ENCODE data around the gene LAMB3. TPM values are rescaled to one million over a fixed set of nuclear protein-coding genes. Genes with fewer than 3 reads are reported as not detected.

Gene LAMB3
- total and polyA plus RNA-seq, 10 of the 15 experiments (the other 5 are each of a cell fraction or from before 2014, with no cell fraction given) = 0.04 to 1.8 (median 0.10) TPM; not detected in 1

DNA sequence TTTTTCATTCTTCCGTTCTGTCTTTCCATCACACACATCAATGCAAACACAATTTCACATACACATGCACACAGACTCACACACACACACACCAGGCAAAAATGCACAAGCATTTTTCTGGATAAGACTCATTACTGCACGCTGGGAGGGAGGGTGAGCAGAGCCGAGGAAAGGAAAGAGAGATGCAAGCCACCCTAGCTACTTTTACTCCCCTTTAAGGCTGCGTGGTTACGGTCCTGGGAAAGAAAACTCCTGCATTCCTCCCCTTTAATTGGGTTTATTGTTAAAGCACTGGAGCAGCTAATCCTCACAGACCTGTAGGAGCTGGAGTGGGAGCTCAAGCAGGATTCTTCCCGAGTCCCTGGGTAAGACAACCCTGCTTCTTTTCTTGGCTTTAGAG lies 68.8 kb downstream of the LAMB3 start, which contains the start of gene CAMK1G:
TSS of gene CAMK1G (plus strand) at position 307 of the 400 bp plus-strand sequence. CDS start 11,270 bp downstream, outside the sequence.
- Histone ChIP-seq H3K9ac (ENCODE audit: control insufficient read depth, insufficient read depth, low read length) (no peak within 1 kb of the TSS), H3K9me3 (replicated peaks; ENCODE audit: control insufficient read depth, insufficient read depth, low read length) (no peaks in the 10 kb centered on the region; the same call in 2 of the 3 replicates), H3K27ac (ENCODE audit: control insufficient read depth, insufficient read depth) (no peak within 1 kb of the TSS), H3K79me2 (ENCODE audit: control insufficient read depth, insufficient read depth, low read length) (no peaks in the 10 kb centered on the region), H3K27me3 (replicated peaks in 1 of 2; ENCODE audit: control insufficient read depth in 2 of 2, insufficient read depth in 2 of 2, low read length in 1 of 2) (peaks cover 6 to 7% of the 10 kb centered on the region in 2 experiments), H3K4me1 (ENCODE audit: control insufficient read depth, insufficient read depth, low read length) (no peaks in the 10 kb centered on the region), H2AFZ (ENCODE audit: control insufficient read depth, low read depth, low read length) (no peak within 1 kb of the TSS), H3K4me3 (no peak within 1 kb of the TSS), H3K36me3 (ENCODE audit: control insufficient read depth in 2 of 2, insufficient read depth in 2 of 2, low read length in 1 of 2) (no peaks in the 10 kb centered on the region), H3K4me2 (ENCODE audit: control insufficient read depth, insufficient read depth) (no peak within 1 kb of the TSS), H4K20me1 (ENCODE audit: control insufficient read depth, insufficient read depth) (no peaks in the 10 kb centered on the region)
- in situ Hi-C loops (cut with MboI) (no loop called here), intact Hi-C loops (cut with micrococcal nuclease; ENCODE audit: unreplicated experiment) (no loop called here)
- CTCF ChIA-PET = interaction anchor here (0.5 to 24.2 kb wide), 7 partner anchors 14 to 165 kb away, joined by 3 to 307 read pairs (median 5); no protein-coding TSS in a partner anchor
- RAD21 ChIA-PET (ENCODE audit: unreplicated experiment) = interaction anchor here (0.5 kb wide), 1 partner anchor 17 kb away, joined by 3 read pairs; no protein-coding TSS in a partner anchor
- SMC1A ChIA-PET (ENCODE audit: uncharacterized antibody, unreplicated experiment) = interaction anchor here (1.0 to 1.3 kb wide), 4 partner anchors 7 to 32 kb away, joined by 3 to 4 read pairs (median 3); no protein-coding TSS in a partner anchor
- DNase-seq (ENCODE audit: low read depth, low spot score) = no peak
- TF ChIP-seq STAT3 (IDR thresholded peaks at IDR 0.05; ENCODE audit: low read depth, low read length) (no peak), SMC3 (IDR thresholded peaks at IDR 0.05; ENCODE audit: borderline replicate concordance, low read length) (no peak), POLR2AphosphoS2 (IDR thresholded peaks at IDR 0.05; ENCODE audit: low read depth, low read length) (no peak), SMAD5 (IDR thresholded peaks at IDR 0.05; ENCODE audit: low read depth) (no peak), CHD1 (IDR thresholded peaks at IDR 0.05; ENCODE audit: low read depth, low read length) (no peak), HDGF (IDR thresholded peaks at IDR 0.05) (no peak), ATF7 (IDR thresholded peaks at IDR 0.05; ENCODE audit: low read depth) (no peak), ZNF274 (IDR thresholded peaks at IDR 0.05; ENCODE audit: insufficient read depth, insufficient read length) (no peak), RELA (IDR thresholded peaks at IDR 0.05; ENCODE audit: borderline replicate concordance, partially characterized antibody) (no peak), KAT2A (conservative IDR thresholded peaks at IDR 0.05; ENCODE audit: control insufficient read depth, low read depth, low read length) (no peak), MYB (IDR thresholded peaks at IDR 0.05; ENCODE audit: borderline replicate concordance, low read depth, low read length) (no peak), RCOR1 (conservative IDR thresholded peaks at IDR 0.05; ENCODE audit: low read depth, low read length) (no peak)
- TF ChIP-seq, protein P1, sequence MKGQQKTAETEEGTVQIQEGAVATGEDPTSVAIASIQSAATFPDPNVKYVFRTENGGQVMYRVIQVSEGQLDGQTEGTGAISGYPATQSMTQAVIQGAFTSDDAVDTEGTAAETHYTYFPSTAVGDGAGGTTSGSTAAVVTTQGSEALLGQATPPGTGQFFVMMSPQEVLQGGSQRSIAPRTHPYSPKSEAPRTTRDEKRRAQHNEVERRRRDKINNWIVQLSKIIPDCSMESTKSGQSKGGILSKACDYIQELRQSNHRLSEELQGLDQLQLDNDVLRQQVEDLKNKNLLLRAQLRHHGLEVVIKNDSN (IDR thresholded peaks at IDR 0.05; ENCODE audit: borderline replicate concordance, extremely low read length, insufficient read depth, low read depth, low read length) = no peak
- TF ChIP-seq, protein P2, sequence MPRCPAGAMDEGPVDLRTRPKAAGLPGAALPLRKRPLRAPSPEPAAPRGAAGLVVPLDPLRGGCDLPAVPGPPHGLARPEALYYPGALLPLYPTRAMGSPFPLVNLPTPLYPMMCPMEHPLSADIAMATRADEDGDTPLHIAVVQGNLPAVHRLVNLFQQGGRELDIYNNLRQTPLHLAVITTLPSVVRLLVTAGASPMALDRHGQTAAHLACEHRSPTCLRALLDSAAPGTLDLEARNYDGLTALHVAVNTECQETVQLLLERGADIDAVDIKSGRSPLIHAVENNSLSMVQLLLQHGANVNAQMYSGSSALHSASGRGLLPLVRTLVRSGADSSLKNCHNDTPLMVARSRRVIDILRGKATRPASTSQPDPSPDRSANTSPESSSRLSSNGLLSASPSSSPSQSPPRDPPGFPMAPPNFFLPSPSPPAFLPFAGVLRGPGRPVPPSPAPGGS (IDR thresholded peaks at IDR 0.05; ENCODE audit: borderline replicate concordance, insufficient read depth, low read depth, low read length, poor library complexity, severe bottlenecking) = no peak
- TF ChIP-seq, protein P3, sequence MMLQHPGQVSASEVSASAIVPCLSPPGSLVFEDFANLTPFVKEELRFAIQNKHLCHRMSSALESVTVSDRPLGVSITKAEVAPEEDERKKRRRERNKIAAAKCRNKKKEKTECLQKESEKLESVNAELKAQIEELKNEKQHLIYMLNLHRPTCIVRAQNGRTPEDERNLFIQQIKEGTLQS (IDR thresholded peaks at IDR 0.05; ENCODE audit: borderline replicate concordance, extremely low read depth, low read depth, low read length) = no peak
- 31% methylated on average over 6 of the region's 6 CpGs for WGBS (ENCODE audit: insufficient coverage, insufficient replicate concordance, low lambda C conversion rate, missing lambda C conversion rate)
- no TSS peak for BruUV-seq (replicated peaks)
- POLR2A ChIA-PET = no interaction called here
- FAIRE-seq = no peak
- no peak for ATAC-seq
